HG03103 (cell line): Measurements from ENCODE around the gene MRAP2.

ENCODE experiments used
- ATAC-seq: cut with Tn5 transposase; IDR thresholded peaks from one replicate; pipeline ENCODE4 v1.9.1; 2021; ENCODE audit warnings: low read depth; ENCODE audit not compliant: unreplicated experiment

The MRAP2 gene, protein sequence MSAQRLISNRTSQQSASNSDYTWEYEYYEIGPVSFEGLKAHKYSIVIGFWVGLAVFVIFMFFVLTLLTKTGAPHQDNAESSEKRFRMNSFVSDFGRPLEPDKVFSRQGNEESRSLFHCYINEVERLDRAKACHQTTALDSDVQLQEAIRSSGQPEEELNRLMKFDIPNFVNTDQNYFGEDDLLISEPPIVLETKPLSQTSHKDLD

DNA sequence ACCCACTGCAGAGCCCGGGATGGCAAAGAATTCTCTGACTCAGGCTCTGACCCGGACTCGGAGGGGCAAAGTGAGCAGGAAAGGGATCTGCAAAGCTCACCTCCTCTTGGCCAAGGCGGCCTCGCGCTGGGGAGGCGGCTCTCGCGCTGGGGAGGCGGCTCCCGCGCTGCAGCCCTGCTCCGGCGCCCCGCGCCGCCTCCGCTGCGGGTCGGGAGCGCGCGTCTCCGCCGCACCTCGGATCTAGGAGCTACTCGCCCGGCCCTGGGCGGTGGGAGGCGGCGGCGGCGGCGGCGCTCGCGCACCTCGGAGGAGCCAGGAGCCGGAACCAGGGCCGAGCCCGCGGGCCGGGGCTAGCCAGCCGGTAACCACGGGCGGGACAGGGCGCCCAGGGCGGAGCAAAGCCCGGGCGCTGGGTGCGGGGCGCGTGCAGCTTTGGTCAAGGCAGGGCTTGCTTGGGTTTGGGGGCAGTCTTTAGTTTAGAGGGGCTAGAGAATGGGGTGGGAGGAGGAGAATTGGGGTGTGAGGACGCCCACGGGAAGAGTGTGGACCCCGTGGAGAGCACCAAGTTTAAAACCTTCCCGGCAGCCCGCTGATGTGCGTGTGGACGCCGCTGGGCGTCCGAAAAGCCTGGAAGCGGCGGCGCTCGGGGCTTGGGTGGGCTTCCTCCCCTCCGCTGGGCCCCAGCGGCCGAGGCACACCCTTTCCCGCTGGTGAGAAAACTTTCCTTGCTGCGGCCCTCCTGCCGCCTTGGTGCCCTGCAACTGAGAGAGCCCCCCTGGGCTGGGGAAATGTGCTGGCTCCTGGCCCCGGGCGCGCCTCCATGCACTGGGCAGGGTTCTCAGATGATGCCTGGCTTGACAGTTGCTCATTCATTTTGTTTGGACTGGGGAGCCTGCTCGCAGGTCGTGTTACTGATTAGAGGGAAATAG, at the start of gene MRAP2:
Gene MRAP2 (plus strand): TSS at position 250 of the 929 bp plus-strand sequence. CDS start 21,547 bp downstream, outside the sequence.
- no peak for ATAC-seq

DNA sequence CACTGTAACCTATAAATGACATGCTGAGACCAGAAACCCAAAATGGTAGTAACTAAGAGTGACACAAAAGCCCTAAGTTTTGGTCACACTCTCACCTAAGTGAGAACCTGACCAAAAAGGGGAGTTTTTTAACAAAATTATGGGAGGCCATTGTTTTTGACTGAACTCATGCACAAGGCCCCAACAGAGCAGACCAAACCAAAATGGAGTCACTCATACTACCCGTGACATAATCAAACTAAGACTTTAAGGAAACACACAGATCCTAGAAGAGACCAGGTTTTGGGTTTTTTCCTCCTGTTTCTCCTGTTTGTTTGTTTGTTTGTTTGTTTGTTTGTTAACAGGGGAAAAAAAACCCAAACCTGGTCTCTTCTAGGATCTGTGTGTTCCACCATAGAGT, 49.2 kb upstream of the MRAP2 start:
- ATAC-seq, result no peak

DNA sequence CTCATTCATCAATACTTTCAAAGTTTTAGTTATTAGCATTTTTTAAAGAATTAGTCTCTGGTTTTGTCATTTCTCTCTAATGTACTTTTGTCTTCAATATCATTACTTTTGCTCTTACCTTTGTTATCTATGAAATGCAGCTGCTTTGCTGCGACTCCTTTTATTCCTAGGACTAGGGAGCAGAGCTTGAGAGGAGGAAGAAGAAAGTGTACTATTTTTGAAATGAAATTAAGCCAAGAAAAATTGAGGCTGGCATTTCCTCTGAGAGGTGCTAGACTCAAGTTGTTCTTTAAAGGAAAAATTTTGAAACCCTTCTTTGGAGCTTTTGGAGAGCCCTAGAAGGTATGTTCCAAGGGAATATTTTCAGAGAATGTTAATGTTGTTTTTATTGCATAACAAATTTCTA, 48.3 kb upstream of the MRAP2 start:
- no peak for ATAC-seq

DNA sequence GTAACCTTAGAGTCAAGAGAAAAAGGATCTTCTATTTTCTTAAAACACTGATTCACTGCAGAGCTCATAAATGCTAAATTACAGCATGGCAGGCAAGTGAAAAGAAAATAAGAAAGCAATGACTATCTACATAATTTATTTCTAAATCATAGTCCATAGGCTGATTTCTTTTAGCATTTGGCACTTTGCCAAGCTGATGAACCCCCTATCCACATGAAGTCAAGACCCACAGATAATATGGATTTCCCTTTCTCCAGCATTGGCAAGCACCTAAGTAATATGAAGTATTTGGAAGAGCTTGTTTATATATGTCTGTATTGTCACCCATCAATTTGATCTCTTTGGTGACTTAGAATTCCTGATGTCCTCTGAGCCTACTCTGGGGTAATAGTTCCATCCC, 47.9 kb upstream of the MRAP2 start:
- no peak for ATAC-seq

DNA sequence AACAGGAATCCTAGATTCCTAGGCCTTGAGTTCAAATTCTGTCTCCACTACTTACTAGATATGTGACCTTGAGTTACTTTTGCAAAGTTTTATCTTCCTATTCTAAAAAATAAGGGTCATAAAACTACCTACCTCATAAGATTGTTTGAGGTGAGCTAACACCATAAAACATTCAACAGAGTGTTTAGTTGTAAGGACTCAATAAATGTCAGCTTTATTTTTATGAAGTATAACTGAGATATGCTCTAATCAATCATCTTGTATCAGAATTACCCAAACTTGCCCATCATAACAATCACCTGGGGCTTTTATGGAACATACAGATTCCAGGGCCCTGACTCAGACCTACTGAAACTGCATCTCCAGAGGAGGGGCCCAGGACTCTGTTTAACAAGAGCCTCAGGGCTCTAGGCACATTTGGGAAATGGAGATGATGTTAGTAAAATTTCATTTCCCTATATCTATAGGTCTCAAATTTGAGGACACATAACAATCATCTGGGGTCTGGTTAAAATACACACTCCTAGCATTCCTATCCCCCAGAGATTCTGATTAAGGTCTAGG, 35.5 kb upstream of the MRAP2 start:
- no peak for ATAC-seq

DNA sequence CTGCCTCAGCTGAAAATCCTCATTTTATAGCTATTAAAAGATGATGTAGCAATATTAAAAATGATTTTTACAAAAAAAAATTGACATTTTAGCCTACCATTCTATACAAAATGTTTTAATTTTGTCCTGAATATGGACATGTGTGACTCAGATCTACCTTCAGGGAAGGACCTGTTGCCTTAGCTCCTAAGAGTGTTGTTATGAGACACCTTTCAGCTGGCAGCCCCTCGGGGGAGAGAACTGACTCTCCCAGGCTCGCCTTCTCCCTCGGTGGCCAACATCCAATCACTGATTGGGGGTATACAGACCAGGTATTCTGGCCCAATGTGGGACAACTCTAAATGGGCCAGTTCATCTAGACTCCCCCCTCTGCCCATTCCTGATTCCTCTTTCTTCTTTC, 32.5 kb upstream of the MRAP2 start:
- no peak for ATAC-seq

DNA sequence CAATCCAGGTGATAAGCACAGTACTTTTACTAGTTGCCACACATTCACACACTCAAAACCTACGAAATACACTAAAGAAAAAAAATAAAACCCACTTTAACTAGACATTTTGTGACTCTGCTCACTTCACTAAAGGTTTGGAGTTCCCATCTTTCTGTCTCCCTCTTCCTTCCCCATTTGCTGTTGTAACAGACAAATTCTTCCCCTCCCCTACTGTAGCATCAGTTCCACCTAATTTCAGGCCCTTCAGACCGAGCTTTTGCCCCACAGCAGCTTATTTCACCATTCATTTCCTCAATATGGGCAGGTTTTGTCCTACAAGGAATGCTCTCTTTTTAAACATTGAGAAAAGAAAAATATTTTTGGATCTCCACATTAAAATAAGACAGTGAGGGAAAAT, 31.3 kb upstream of the MRAP2 start:
- ATAC-seq, result no peak

DNA sequence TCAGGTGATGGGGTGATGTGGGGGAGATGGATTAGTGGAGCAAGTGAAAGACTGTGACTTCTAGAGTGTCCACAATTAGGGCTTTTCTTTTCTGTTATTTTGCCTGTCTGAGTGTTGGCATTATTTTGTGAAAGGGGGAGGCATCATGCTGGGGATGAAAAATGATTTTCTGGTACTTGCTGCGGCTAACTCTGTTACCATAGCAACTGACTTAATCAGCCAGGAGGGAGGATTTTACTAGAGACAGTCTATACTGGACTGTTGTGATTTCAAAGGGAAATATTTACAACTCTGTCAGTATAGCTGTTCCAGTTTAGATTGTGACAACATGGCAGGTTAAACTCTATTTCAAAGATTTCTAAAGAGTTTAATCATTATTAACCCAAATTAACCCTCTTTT, 30.4 kb upstream of the MRAP2 start:
- no peak for ATAC-seq

DNA sequence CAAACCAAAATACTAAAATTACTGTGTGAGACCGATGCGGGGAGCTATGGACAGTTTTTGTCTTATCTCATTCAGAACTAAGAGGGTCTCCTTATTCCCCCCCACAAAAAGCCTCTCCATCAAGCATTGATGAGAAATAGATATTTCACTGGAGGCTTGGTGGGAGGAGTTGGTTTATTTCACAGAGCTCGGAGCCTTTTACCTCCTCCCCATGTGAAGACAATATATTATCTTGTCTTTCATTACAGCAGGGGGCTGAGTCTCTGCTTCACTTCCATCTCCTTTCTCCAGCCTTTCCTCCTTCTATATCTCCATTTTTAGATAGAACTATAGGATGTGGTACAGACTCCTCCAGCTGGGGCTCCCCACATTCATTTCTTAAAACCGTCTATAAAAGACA, 29.9 kb upstream of the MRAP2 start:
- no peak for ATAC-seq

DNA sequence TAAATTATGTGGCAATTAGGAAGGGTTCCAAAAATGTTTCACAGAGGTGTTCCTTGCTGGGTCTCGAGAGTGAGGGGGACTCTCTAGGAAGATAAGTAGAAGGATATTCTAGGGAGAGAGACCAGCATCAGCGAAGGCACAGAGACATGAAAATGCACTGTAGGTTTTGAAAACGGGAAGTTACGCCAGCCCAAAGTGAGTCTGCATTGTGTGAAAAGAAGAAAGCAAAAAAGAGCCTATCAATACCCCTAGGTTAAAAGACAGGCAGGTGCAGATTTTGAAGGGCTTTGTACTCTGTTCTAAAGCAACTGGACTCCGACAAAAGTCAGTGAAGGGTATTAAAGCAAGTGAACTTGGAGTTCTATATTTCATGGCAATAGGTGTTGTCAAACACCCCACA, 25.7 kb upstream of the MRAP2 start:
- no peak for ATAC-seq

DNA sequence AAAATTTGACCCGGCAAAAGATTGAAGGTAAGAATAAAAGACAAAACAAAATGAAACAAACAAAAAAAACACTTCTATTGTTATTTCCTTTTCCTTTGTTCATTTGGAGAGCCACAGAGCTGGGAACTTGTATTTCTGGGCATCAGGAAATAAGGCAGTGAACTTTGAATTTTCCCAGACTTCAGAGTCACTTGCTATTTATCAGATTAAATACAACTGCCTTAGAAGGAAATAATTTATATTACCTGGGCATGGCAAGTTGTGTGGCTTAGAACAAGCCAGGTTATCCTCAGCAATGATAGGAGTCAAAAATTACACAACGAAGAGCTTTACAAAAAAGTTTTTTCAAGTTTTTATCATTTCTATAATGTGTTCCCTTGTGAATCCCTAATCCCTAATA, 20.2 kb upstream of the MRAP2 start:
- no peak for ATAC-seq

DNA sequence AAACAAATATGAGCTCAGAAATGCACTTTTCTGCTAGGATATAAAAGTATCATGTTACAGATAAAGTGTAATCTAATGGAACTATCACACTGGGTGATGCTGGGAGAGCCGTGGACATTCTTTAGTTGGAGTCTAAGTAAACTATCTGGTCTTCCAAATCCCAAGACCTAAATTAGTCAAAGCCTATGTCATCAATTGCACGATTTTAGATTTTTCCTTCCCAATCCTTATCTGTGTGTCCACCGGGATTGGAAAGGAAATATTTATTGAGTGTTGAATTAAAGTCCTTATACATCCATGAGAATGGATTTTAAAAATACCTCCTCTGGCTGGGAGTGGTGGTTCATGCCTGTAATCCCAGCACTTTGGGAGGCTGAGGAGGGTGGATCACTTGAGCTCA, 19.6 kb upstream of the MRAP2 start:
- ATAC-seq, result no peak

DNA sequence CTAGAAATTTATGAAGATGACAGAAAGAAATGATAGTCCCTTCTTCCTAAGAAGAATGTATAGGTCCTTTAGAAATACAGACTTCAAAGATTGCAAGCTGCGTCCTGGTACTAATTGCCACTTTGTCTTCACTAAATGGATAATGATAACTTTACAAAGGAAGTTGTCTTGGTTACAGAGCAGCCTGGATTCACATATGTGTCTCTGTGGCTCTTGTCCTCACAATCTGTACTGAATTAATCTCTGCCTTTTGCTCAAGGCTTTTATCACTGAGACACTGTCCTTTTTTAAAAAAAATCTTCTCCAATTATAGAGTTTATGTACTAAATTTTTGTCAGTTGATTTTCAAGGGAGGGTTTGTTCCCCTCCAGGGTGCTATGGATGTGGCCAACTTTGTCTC, 17.5 kb upstream of the MRAP2 start:
- no peak for ATAC-seq

DNA sequence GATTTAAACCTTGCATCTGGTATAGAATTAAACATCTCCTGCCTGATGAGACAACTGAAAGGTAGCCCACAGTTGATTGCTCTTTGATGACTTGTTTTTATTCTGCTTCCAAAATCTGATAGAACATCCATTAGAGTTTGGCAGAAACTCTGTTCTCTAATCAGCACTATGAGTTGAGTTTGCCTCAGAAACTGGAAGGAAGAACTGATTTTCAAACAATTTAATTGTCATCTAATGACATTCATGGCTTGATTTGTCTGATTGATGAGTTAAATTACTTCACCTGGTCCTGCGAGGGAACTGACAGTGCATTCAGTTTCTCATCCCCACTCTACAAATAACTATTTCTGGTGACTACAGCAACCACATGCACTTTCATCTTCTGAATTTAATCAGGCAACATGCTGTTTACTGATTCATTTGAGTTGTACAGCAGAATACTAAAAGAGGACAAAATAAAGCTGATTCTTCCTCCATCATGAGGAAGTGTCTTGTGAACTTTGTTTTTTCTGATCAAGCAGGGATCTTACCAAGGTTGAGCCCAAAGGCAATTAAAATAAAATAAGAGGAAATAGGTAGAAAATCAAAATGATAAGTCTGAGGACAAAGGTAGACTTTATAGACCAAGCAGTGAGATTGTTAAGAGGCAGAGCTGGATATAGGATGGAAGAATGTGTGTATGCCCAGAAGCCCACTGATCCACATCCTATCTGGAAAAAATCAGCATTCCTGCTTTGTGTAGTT, 15.7 kb upstream of the MRAP2 start:
- ATAC-seq, result no peak

DNA sequence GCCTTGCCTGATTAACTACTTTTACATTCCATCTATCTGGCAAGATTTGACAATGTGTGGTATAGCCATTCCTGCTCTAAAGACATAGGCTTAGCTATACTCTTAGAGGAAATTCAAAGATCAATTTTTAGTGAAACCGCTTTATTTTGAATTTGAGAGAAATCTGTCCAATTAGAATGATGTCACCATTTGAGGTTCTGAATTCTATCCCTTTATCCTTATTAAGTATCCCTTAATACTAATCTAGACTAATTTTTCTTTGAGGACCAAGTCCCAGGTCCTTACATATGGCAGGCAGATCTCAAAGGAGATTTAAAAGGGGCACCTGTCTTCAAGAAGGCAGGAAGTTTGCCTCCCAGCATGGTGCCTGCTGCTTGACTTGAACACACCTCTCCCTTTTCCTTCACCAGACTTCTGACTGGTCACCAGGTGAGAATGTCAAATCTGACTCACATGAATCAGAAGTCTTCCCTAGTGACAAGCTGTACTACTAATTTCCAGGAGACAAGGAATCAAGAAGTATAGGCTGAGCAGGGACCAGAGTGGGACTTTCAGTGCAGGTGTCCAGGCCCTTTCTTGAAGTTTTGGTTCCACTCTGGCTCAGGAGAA, 15.0 kb upstream of the MRAP2 start:
- no peak for ATAC-seq

DNA sequence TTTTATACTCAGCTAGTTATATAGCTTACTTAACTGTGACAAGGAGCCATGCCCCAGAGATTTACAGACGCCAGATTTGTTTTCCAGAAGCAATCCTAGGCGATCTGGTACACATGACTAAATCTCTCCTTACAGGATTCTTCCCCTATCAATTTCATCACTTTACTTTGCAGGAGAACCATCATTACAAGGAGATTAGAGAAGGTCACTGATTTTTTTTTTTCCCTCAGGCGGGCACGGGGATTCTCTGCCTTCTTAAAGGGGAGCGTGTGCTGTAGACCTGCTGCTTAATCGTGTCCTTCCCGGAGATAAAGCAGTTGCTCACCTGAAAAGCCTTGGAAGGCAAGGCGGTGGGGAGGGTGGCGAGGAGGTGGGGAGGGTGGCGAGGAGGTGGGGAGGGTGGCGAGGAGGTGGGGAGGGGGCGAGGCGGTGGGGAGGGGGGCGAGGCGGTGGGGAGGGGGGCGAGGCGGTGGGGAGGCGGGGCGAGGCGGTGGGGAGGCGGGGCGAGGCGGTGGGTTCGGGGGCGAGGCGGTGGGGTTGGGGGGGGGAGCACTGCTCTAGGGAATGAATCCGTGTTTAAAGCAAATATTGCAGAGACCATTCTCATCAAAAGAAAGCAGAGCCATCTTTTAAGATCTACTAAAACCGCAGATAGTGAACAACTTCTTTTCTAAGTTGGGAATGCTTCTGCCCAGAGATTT, 14.3 kb upstream of the MRAP2 start:
- no peak for ATAC-seq

DNA sequence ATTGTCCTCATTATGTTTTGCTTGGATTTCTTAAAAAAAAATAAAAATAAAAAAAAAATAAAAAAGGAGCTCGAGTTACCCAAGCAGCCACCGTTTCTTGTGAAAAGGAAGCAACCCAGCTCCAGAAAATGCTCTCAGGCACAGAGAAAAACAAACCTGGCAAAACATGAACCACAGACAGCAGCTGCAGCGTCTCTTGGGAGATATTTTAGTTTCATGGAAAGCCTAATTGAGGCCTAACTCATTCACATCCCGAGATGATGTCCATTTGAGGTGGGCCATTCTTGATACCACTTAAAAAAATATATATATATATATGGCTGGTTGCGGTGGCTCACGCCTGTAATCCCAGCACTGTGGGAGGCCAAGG, 13.7 kb upstream of the MRAP2 start:
- ATAC-seq, result no peak

DNA sequence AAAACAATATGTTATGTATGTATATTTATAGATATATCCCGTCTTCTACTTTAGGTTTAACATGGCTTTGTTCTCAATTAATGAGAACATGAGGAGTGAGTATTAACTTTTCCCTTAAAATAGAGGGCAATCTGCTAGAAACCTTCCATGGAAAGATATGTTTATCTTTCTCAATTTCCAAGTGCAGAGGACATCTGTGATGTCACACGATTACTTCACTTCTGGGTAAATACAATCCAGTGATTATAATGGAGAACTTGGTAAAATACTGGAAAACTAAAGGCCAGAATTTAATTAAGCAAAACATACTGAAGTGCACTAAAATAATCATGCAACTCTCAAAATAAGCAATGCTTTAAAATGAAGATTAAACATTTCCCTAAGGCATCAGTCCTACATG, 11.9 kb upstream of the MRAP2 start:
- no peak for ATAC-seq

DNA sequence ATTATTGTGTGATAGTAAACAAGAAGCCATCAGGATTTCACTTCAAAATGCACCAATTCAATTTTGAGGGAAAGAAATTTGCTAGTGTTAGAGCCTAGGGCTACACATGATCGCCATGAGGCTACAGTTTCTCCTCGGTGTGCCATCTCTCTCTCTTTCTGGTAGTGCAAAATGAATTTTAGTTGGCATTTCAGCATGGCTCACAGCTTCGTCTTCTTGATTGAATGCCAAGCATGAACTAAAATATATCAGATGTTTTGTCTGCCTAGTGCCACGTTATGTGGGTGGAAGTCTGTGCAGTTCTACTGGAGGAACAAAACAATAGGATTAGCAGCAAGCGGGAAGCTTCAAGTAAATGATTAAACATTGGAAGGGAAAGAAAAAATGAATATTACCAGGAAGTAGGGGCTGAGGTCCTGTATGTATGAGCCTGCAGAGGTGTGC, 6.8 kb upstream of the MRAP2 start:
- no peak for ATAC-seq
